Esophagus squamous epithelium (tissue), 4 donors: ENCODE data around the gene TNIK.

ENCODE experiments used
- POLR2A ChIP-seq, 4 donors: fragments of 450-650 bp; IDR thresholded peaks; one replicate each; pipeline ENCODE4 v1.6.1; 2017; ENCODE audit warnings: antibody characterized with exemption in 4 of 4, mild to moderate bottlenecking in 4 of 4, moderate library complexity in 3 of 4
- TF ChIP-seq, protein P1 (sequence below), 6 experiments: fragments of 450-650 bp in 4 of 6; fragments of 200-600 bp in 2 of 6; sonication (generic) in 2 of 6; IDR thresholded peaks; one replicate each; pipeline ENCODE4 v1.5.1; 2016 to 2019; ENCODE audit warnings: antibody characterized with exemption in 6 of 6, mild to moderate bottlenecking in 4 of 6, moderate library complexity in 4 of 6

GRCh38 chr3:171178714-171179113 lies 281.5 kb downstream of the TNIK start:
- TF ChIP-seq, protein P1, sequence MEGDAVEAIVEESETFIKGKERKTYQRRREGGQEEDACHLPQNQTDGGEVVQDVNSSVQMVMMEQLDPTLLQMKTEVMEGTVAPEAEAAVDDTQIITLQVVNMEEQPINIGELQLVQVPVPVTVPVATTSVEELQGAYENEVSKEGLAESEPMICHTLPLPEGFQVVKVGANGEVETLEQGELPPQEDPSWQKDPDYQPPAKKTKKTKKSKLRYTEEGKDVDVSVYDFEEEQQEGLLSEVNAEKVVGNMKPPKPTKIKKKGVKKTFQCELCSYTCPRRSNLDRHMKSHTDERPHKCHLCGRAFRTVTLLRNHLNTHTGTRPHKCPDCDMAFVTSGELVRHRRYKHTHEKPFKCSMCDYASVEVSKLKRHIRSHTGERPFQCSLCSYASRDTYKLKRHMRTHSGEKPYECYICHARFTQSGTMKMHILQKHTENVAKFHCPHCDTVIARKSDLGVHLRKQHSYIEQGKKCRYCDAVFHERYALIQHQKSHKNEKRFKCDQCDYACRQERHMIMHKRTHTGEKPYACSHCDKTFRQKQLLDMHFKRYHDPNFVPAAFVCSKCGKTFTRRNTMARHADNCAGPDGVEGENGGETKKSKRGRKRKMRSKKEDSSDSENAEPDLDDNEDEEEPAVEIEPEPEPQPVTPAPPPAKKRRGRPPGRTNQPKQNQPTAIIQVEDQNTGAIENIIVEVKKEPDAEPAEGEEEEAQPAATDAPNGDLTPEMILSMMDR (IDR thresholded peaks at IDR 0.05), result no peak
- no peak for TF ChIP-seq POLR2A (IDR thresholded peaks at IDR 0.05)
